Measurements from ENCODE around the gene SORL1. TPM values are rescaled to one million over a fixed set of nuclear protein-coding genes. Genes with fewer than 3 reads are reported as not detected.
"Not testable (repeated sequence)": the region's sequence is repeated elsewhere in the genome, so short reads cannot be mapped to it uniquely, and the experiment has no call there.

Gene SORL1
- total RNA-seq, 1 donor from 2014 or later, result 10.5 TPM

DNA sequence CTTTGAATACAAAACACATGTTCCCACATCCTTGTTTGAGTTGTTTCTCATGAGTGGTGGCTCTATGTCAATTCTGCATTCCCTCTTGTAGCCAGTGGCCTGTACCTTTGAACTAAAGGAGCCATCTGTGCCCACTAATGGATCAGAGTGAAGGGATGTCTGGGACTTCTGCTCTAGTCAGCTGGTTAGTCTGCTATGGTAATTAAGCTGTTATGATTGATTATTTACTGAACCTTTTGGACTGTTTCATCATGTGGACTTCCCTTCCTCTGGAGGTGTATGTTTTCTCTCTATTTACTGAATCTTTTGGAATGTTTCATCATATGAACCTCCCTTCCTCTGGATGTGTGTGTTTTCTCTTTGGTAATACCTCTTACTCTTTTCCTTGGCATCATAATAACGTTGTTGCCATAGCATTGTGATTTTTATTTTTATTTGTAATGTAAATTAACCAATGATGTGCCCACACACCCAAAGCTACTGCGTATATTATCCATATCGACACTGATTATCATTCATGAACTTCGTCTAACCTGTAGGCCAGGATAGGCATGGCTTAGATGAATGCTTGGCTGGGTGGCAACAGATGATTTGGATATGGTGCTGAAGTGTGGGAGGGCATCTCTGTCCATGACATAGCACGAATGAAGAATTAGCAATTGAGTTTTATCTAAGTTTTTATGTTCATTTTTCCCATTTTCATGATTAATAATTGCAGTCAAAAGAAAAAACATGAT is 113.0 kb downstream of the SORL1 start:
- intact Hi-C loops (cut with DNase I), result no loop called here
- DNase-seq (ENCODE audit: low spot score in 2 of 2), result no peak
- no peaks in the 10 kb centered on the region for H3K9me3 ChIP-seq
- H3K27ac ChIP-seq, result no peak overlapping the region
- no peaks in the 10 kb centered on the region for H3K27me3 ChIP-seq
- H3K4me1 ChIP-seq, result no peaks in the 10 kb centered on the region
- no peak overlapping the region for H3K4me3 ChIP-seq
- peaks cover 5 to 8% of the 10 kb centered on the region in 2 donors for H3K36me3 ChIP-seq
- TF ChIP-seq, protein P1, sequence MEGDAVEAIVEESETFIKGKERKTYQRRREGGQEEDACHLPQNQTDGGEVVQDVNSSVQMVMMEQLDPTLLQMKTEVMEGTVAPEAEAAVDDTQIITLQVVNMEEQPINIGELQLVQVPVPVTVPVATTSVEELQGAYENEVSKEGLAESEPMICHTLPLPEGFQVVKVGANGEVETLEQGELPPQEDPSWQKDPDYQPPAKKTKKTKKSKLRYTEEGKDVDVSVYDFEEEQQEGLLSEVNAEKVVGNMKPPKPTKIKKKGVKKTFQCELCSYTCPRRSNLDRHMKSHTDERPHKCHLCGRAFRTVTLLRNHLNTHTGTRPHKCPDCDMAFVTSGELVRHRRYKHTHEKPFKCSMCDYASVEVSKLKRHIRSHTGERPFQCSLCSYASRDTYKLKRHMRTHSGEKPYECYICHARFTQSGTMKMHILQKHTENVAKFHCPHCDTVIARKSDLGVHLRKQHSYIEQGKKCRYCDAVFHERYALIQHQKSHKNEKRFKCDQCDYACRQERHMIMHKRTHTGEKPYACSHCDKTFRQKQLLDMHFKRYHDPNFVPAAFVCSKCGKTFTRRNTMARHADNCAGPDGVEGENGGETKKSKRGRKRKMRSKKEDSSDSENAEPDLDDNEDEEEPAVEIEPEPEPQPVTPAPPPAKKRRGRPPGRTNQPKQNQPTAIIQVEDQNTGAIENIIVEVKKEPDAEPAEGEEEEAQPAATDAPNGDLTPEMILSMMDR (IDR thresholded peaks at IDR 0.05), result no peak

DNA sequence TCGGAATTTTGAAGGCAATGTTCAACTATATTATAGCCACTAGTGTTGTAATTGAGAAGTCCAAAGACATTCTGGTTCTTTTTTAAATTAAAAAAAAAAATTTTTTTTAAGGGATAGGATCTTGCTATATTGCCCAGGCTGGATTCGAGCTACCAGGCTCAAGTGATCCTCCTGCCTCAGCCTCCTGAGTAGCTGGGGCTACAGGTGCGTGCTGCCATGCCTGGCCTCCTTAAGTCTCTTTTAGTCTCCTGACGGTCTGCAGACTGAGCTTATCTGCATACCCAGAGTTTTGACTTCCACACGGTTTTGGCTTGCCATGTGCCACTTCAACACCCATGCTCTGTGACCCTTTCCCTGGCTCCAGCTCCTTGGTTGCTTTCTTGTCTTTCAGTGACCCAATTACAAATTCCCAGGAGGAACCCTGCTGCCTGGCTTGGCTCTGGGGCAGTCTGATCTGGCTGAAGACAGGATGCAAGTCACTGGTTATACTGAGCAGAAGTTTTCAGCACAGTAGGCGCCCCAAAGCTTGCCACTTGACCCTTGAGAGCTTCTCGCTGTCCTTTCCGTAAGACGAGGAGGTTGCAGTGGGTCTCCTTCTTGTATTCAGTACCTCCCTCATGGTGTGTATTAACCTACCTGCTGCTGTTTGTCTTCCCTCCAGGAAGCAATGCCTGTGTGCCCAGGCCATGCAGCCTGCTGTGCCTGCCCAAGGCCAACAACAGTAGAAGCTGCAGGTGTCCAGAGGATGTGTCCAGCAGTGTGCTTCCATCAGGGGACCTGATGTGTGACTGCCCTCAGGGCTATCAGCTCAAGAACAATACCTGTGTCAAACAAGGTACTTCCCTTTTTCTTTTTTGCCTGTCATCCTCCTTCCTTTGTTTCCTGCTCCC is 114.4 kb downstream of the SORL1 start:
- TF ChIP-seq, protein P1 (IDR thresholded peaks at IDR 0.05), result no peak
- H3K36me3 ChIP-seq, result peaks cover 5 to 8% of the 10 kb centered on the region in 2 donors
- H3K27ac ChIP-seq, result no peak overlapping the region
- H3K4me3 ChIP-seq, result no peak overlapping the region
- H3K27me3 ChIP-seq, result no peaks in the 10 kb centered on the region
- H3K4me1 ChIP-seq, result no peaks in the 10 kb centered on the region
- no peak for DNase-seq (ENCODE audit: low spot score in 2 of 2)
- H3K9me3 ChIP-seq, result no peaks in the 10 kb centered on the region
- intact Hi-C loops (cut with DNase I), result no loop called here

DNA sequence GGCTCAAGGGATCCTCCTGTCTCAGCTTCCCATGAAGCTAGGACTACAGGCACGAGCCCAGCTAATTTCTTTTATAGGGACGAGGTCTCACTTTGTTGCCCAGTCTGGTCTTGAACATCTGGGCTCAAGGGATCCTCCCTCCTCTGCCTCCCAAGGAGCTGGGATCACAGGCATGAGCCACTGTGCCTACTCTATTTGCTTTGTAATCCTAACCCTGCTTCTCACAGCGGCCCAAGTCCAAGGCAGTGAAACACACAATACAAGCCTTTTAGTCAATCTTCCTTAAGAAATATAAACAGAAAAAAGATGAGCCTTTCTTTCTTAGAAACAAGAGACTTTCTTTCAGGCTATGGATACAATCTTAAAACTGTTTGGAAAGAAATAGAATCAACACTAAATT is 115.9 kb downstream of the SORL1 start:
- no peak for DNase-seq (ENCODE audit: low spot score in 2 of 2)
- H3K4me1 ChIP-seq, result no peaks in the 10 kb centered on the region
- no peaks in the 10 kb centered on the region for H3K9me3 ChIP-seq
- intact Hi-C loops (cut with DNase I), result no loop called here
- H3K4me3 ChIP-seq, result no peak overlapping the region
- H3K36me3 ChIP-seq, result peaks cover 5 to 8% of the 10 kb centered on the region in 2 donors
- H3K27ac ChIP-seq, result no peak overlapping the region
- no peaks in the 10 kb centered on the region for H3K27me3 ChIP-seq
- TF ChIP-seq, protein P1 (IDR thresholded peaks at IDR 0.05), result no peak

DNA sequence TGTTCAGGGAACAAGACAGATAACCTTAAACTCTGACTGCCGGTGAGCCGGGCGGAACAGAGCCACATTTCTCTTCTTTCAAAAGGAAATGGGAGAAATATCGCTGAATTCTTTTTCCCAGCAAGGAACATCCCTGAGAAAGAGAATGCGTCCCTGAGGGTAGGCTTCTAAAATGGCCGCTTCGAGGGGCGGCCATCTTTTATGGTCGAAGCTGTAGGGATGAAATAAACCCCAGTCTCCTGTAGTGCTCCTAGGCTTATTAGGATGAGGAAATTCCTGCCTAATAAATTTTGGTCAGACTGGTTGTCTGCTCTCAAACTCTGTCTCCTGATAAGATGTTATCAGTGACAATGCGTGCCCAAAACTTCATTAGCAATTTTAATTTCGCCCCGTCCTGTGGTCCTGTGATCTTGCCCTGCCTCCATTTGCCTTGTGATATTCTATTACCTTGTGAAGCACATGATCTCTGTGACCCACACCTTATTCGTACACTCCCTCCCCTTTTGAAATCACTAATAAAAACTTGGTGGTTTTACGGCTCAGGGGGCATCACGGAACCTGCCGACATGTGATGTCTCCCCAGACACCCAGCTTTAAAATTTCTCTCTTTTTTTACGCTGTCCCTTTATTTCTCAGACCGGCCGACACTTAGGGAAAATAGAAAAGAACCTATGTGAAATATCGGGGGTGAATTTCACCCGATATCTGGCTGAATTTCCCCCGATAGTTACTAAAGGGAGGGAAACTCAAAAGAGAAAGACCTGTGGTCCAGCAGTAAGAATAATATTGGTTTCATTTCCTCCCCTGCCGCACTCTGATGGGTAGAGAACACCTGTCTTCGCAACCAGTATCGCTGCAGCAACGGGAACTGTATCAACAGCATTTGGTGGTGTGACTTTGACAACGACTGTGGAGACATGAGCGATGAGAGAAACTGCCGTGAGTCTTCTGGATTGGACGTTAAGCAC is 117.5 kb downstream of the SORL1 start:
- H3K27ac ChIP-seq; H3K4me1 ChIP-seq; H3K27me3 ChIP-seq; H3K9me3 ChIP-seq; intact Hi-C loops (cut with DNase I); DNase-seq (ENCODE audit: low spot score in 2 of 2); H3K4me3 ChIP-seq: not testable (repeated sequence)
- peaks cover 5 to 12% of the 10 kb centered on the region in 2 donors for H3K36me3 ChIP-seq

DNA sequence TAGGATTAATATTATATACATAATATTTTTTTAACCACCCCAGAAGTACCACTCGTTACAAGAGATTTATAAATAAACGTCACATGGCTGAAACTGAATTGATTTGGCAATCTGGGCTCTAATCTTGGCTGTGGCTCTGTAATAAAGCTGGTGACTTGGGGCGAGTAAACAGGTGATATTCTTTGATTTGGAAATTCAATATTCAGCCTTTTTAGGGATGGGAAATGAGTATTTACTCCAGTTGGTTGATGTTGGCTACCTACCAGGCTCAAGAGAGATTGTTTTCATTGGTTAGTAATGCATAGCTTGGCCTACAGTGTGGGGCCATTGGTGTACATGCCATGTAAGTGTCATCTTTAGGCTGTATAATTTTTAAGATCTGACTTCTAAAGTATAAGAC is 118.3 kb downstream of the SORL1 start:
- intact Hi-C loops (cut with DNase I), result no loop called here
- no peak for DNase-seq (ENCODE audit: low spot score in 2 of 2)
- H3K4me3 ChIP-seq, result no peak overlapping the region
- H3K9me3 ChIP-seq, result no peaks in the 10 kb centered on the region
- H3K27me3 ChIP-seq, result no peaks in the 10 kb centered on the region
- H3K4me1 ChIP-seq, result no peaks in the 10 kb centered on the region
- H3K36me3 ChIP-seq, result peaks cover 5 to 12% of the 10 kb centered on the region in 2 donors
- H3K27ac ChIP-seq, result no peak overlapping the region
- TF ChIP-seq, protein P1 (IDR thresholded peaks at IDR 0.05), result no peak

Measured in ascending aorta (tissue), 2 donors.